ENCODE measurements around the gene TIMMDC1.

Gene TIMMDC1, protein sequence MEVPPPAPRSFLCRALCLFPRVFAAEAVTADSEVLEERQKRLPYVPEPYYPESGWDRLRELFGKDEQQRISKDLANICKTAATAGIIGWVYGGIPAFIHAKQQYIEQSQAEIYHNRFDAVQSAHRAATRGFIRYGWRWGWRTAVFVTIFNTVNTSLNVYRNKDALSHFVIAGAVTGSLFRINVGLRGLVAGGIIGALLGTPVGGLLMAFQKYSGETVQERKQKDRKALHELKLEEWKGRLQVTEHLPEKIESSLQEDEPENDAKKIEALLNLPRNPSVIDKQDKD

DNA sequence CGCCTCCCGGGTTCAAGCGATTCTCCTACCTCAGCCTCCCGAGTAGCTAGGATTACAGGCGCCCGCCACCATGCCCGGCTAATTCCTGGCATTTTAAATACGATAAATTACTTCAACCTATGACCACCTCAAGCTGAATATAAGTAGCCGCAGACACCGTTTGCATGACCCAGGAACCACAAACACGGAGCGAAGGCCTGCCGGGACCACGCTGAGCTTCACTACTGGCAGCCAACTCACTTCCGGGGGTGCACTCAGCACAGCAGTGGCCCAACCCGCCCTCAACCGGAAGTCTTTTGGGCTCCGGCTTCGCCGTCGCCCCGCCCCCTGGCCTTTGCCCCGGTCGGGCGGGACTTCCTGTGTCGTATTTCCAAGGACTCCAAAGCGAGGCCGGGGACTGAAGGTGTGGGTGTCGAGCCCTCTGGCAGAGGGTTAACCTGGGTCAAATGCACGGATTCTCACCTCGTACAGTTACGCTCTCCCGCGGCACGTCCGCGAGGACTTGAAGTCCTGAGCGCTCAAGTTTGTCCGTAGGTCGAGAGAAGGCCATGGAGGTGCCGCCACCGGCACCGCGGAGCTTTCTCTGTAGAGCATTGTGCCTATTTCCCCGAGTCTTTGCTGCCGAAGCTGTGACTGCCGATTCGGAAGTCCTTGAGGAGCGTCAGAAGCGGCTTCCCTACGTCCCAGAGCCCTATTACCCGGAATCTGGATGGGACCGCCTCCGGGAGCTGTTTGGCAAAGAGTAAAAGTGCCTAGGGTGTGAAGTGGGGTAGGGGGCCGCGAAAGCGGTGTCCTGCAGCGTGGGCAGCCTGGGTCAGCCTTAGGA, at the start of gene TIMMDC1:
TIMMDC1 (plus strand) TSS at position 362 of the 826 bp plus-strand sequence; CDS start at position 549, 187 bp downstream.
- peak; percentile 97 for DNase-seq

DNA sequence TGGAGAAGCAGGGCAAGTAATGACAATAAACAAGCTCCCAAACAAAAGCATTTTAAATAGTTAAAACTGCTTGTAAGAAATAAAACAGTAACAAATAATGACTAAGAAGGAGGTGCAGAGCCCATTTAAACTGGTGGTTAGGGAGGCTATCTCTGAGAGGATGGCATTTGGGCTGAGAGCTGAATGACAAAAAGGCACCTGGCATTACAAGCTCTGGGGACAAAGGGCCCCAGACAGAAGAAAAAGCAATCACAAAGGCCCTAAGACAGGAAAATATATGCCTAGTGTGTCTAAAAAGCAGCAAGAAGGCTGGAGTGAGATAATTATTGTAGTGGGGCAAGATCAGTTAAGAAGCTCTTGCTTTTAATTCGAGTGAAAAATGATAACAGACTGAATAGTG, 44.5 kb upstream of the TIMMDC1 start:
- DNase-seq, result no peak

DNA sequence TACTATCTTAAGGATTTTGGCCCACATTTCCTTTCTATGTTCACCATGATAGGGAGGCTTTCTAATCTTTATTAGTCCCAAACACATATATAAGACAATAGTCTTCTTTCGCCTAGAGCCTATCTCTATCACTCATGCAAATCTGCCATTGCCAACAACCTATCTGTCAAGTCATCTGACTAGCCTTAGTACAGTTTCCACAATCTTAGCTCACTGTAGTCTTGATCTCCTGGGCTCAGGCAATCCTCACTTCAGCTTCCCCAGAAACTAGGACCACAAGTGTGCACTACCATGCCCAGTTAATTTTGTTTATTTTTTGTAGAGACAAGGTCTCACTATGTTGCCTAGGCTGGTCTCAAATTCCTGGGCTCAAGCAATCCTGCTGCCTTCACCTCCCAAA, 41.9 kb upstream of the TIMMDC1 start:
- no peak for DNase-seq

DNA sequence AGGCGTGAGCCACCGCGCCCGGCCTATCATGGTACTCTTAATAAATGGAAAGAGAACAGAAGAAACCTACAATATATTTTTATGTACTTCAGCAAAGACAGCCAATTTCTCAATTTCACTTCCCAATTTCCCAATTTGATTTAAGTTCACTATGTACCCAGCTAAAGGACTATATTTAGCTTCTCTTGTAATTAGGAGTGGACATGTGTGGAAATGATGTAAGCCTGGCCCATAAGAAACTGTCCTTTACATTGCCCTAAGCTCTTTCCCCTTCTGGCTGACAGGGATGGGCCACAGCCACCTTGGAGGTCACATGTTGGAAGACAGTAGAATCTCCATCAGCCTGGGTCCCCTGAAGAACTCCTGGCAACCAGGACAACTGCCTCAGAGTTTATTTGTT, 41.1 kb upstream of the TIMMDC1 start:
- DNase-seq, result no peak

DNA sequence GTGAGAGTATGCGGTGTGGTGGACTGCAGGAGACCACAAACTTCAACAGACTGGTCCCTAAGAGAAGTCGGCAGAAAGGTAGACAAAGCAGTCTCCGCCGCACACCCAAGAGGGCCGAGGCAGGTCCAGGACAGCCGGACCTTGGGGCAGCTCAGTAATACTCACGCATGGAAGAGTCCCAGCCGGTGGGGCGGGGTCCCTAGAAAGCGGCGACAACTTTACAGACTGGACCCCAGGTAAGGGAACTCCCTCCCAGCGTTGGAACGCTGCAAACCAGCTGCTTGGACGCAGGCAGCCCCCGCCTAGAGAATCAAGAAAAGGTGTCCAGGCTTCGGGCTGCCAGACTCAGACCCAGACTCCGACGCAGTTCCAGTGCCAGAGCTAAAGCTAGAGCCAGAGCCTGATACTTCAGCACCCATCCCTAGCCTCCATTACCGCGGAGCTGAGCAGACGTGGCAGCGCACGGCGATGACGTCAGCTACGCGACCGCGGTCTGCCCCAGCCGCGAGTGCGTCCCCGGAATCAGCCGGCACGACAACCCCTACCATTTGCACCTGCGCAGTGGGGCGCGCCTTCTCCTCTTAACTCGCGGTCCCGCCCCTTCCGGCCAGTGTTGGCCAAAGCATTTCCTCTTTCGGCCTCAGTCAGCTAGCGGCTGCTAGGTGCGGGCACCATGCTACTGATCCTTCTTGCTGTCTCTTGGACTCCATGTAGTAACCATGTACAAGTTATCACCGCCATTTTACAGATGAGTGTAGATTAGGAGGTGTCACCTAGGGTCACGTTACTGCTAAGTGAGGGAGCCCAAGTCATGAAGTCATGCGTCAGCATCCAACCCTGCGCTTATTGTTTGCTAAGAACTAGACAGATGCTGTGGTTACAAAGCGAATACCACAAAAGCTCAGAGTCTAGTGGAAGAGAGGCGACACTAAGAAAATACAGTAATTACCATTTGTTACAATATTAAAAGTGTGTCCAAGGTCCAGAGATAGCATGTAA, 34.9 kb upstream of the TIMMDC1 start, which contains the start of gene TMEM39A:
TMEM39A (minus strand) TSS at position 445 of the 999 bp plus-strand sequence. CDS start 1,541 bp downstream, outside the sequence.
- peak; percentile 98 to 99 for DNase-seq

DNA sequence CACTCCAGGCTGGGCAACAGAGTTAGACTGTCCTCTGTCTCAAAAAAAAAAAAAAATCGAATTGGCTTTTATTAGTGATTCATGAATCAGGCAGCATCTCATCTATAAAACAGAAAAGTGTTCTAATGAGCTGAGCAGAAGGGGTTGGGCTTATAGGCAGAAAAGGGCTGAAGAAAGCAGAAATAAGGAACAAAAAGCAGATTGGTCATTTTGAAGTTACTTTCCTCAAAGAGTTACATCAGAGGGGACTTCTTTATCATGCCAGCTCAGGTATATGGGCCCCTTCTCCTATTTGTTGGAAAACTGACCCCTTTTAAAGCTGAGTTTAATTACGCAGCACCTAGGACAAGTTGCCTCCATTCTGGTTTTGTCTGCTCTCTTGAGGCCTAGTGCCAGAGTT, 30.3 kb upstream of the TIMMDC1 start:
- DNase-seq, result no peak

DNA sequence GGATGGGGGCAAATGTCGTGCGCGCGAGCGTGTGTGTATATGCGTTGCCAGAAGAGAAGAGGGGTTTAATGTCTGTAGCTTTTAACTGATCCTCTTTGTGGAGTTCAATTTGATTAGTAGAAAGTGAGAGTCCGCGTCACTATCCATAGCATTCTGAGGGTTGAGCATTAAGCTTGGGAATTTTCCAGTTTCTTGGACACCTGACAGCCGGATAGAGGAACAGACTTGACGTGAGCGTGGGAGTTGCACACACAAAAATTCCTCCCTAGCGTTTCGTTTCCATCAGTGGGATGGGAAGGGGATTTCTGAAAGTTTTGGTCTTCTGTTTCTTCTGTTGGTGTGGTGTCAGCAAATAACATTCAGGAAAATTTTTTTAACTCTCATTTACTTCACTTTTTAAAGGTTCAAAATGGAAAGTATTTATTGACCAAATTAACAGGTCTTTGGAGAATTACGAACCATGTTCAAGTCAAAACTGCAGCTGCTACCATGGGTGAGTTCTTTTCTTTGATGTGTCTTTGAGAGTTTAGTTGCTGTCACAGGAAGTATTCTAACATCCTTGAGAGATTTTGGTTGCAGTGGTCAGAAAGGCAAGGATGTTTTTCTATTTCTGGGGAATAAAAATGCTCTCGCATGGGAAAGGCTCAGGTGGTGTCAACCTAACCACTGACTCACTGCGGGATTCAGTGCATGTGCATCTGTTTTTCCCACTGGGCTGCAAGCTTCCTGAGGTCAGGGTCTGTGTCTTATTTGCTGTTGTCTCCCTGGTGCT, 28.7 kb upstream of the TIMMDC1 start:
- peak in 1 of 2 donors; percentile 16 for DNase-seq

DNA sequence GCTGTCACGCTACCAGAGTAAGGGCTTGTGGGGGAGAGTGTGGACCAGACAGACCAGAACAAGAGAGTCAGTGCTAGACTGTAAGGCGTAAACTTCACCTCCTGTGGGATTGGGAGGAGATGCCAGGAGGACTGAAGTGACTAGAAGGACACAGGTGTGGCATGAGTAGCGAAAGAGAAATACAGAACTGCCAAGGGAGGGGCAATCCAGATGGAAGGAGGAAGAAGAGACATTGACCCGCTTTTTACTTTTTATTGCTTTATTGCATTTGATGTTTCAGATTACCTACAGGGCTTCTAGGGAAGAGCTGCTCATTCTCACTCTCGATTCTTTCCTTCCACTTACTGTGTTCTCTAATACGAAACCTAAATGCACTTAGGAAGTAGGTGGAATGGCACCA, 27.5 kb upstream of the TIMMDC1 start:
- no peak for DNase-seq

DNA sequence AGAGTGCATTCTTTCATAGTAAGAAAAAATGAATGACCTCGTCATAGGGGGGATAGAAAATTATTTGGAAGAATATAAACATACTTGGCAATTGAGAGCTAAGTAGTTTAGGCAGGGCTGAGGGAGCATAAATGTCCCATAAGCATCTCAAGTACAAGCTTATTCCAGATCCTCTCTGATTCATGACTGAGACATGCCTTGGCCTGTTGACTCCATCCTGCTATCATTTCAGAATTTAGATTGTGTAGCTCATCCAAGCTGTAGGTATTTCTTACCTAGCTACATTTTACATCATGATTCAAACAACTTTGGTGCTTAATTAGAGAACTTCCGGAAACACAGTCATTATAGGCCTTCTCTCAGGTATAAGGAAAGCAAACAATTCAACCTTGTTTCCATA, 17.3 kb upstream of the TIMMDC1 start:
- DNase-seq, result no peak

DNA sequence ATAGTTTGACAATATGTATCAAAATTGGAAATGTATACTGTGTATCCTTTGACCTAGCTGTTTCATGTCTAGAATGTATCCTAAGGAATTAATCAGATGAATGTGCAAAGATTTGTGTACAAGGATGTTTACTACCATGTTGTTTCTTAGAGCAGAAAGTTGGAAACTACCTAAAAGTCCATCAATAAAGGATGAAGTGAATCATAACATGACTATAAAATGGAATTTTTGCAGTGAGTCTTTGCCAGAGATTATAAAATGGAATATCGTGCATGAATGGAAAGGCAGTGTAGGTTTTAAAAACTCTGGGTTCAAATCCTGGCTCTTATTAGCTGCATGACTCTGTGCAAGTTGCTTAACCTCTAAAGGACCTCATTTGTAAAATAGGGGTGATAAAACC, 15.2 kb upstream of the TIMMDC1 start:
- no peak for DNase-seq

DNA sequence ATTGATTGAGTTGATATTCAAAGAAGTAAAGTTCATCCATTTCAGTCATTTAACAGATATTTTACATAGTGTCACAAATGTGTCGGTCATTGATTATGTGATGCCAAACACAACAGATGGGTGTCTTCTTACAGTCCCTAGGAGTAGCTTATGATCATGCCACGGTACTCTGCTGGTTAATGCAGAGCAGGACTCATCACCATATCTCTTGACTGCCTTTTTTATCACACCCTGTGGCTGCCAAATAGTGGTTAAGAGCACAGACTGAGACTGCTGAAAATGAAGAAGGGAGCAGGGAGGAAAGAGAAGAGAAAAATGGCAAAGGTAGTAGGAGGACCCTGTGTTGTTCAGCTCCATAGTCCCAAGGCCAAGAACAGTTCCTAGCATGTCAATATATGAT, 12.8 kb upstream of the TIMMDC1 start:
- no peak for DNase-seq

DNA sequence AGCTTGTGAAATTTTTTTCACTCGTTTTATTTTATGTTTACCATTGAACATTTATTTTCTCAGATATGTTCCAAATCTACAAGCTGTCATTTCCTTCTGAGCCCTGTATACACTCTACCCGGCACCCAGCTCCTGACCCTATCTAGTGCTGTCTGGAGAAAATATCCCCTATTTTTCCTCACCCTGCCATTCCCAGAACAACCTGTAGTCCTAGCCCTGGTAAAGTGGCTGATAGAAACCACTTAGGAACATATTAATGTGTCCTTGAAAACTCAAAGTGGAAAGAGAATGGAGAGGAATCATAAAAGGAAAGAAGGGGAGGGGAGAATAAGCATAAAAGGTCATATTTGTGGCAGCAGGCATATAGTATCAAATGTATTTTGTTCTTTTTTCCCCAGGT, 8.2 kb upstream of the TIMMDC1 start:
- DNase-seq, result no peak

DNA sequence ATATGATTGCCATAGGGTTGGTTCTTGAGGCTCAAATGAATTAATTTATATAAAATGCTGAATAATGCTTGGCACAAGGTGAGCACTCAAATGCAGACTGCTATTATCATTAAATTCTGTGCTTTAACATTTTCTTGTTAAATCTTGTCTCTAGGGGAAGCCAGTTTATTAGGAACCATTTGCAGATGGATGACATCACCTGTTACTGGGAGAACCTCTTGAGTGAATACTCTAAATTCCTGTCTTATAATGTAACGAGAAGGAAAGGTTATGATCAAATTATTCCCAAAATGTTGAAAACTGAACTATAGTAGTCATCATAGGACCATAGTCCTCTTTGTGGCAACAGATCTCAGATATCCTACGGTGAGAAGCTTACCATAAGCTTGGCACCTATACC, 6.2 kb upstream of the TIMMDC1 start:
- no peak for DNase-seq

DNA sequence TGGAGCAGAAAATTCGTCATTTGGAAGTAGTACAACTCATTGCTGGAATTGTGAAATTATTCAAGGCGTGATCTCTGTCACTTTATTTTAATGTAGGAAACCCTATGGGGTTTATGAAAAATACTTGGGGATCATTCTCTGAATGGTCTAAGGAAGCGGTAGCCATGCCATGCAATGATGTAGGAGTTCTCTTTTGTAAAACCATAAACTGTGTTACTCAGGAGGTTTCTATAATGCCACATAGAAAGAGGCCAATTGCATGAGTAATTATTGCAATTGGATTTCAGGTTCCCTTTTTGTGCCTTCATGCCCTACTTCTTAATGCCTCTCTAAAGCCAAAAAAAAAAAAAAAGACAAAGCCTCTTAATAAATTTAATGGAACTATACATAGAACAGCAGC, 5.5 kb upstream of the TIMMDC1 start:
- DNase-seq, result no peak

DNA sequence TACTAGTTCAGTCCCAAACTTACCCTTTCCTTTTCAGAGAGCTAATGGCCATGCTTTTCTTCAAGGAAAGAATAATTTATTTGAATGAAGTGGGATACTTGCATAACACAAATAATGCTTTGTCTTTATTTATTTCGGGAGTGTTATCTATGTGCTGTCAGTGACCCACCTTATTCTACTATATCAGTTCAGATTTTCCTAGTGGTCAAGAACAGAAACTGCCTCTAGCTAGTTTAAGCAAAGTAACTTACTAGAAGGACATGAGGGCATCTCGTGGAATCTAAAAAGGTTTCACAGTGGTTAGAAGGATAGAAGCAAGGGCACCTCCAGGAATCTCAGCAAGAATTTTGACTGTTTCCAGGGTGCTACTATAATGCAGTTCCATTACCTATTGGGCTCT, 3.8 kb upstream of the TIMMDC1 start:
- DNase-seq, result no peak

DNA sequence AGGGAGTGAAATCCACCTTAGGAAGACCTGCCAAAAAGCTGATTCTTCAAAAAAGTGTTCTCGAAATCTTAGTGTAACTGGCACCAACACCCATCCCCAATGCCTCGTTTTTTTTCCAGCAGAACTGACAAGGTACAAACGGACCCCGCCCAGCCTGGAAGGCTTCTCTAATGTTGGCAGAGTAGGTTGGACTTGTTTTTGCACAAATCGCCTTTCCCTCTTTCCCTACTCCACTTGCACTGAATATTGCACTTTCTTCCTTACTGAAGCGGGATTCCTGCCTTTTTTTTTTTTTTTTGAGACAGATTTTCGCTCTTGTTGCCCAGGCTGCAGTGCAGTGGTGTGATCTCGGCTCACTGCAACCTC, 544 bp upstream of the TIMMDC1 start:
- no peak for DNase-seq

DNA sequence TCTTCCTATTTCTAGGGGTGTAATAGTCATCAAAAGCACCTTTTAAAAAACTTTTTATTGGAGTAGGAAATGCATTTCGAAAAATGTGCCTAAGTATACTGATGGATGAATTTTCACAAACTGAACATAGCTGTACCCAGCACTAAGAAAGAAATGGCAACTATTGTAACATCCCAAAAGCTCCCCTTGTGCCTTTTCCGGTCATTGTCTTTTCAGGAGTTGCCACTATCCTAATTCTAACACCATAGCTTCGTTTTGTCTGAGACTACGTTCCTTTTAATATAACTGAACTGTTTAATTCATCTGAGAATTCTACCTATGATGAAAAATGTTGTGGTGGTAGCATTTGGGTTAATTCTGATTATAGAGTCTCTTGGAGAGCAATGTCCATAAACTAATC, 1.9 kb downstream of the TIMMDC1 start:
- no peak for DNase-seq

DNA sequence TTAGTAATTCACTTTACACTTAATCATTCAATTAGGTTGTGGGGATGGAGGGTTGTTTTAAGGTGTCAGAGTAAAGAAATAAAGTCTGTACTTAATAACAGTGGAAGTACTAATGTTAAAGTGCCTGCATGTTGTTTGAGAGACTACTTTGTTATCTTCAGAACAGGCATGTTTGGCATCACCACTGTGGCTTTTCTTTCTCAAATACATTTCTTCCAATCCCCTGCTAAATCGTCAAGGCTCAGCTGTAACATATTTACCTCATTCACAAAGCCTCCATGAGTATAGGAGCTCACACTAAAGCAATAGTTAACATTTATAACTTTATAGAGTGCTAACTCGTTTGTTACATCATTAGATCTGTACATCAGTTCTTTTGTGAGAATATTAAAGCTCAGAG, 2.6 kb downstream of the TIMMDC1 start:
- DNase-seq, result no peak

DNA sequence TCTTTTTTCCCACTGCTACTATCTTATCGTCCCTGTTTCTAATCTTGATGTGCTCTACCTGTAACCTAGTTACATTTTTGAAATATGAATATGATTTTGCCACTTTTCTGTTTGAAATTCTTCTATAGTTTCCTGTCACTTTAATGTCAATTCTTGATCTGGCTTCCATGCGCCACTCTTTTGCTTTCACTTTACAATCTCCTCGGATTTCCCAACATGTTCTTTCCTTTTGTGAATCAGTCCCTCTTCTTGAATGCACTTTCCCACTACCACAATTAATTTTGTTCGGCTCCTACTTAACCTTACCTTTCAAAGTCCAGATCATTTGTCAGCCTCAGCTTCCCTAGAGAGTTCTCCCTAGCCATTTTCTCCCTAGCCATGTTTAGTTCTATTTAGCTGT, 8.3 kb downstream of the TIMMDC1 start:
- DNase-seq, result no peak

DNA sequence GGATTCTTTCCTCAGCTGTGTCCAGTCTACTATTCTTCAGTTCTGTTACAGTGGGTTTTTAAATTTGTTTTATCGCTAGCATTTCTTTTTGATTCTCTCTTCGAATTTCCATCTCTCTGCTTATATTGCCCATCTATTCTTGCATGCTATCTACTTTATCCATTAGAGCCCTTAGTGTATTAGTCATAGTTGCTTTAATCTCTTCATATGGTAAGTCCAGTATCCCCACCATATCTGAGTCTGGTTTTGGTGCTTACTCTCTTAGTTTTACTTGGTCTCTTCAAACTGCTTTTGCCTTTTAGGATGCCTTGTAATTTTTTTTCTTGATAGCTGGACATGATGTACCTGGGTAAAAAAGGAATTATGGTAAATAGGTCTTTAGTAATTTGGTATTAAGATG, 9.1 kb downstream of the TIMMDC1 start:
- no peak for DNase-seq

DNA sequence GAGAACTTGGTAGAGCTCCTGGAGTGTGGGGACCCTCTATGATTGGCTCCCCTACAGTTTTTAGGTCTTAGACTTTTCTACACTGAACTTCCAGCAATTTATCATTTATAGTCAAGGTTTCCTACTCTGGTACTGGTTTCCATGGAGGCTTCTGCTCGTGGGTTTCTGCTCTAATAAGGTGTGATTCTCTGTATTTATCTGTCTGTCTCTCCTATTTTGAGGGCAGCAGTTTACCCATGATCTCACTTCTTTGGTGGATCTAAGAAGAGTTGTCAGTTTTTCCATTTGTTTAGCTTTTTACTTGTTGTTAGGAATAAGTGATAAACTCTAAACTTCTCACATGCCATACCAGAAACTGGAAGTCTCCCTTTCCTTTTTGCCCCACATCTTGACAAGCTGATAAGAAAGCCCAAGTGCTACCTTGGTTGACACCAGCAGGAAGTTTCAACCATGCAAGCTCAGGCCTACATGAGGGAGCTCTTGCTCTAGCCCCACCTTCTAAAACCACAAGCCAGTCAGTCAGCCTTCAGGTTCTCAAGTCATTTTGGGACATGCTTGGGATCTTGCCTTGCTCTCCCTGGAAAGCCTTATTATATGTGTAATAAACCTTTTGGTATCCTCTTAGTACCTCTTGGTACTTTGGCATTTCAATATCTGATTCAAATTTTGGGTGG, 10.0 kb downstream of the TIMMDC1 start:
- DNase-seq, result no peak

DNA sequence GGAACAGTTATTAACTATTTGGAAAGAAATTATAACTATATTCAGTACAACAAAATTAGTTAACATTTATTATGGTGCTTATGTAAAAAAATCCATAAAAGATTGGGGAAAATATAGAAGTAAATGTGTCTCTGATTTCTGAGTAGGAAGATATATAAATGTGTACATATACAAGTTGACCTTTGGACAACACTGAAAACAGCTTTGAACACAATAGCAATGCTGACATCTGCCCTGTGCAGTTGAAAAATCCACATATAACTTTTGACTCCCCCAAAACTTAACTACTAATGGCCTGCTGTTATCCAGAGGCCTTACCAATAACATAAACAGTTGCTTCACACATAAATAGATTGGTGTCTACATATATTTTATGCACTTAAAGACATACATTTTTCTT, 12.3 kb downstream of the TIMMDC1 start:
- no peak for DNase-seq
